ENCODE results near the gene MBOAT1.
"Not testable (repeated sequence)": the region's sequence is repeated elsewhere in the genome, so short reads cannot be mapped to it uniquely, and the experiment has no call there.

The MBOAT1 gene, protein sequence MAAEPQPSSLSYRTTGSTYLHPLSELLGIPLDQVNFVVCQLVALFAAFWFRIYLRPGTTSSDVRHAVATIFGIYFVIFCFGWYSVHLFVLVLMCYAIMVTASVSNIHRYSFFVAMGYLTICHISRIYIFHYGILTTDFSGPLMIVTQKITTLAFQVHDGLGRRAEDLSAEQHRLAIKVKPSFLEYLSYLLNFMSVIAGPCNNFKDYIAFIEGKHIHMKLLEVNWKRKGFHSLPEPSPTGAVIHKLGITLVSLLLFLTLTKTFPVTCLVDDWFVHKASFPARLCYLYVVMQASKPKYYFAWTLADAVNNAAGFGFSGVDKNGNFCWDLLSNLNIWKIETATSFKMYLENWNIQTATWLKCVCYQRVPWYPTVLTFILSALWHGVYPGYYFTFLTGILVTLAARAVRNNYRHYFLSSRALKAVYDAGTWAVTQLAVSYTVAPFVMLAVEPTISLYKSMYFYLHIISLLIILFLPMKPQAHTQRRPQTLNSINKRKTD

GRCh38 chr6:20212392-20213111 is at the start of gene MBOAT1:
Gene MBOAT1, minus strand, starts transcription at chr6:20212469. Its CDS starts 235 bp downstream, at chr6:20212234.
- DNase-seq: peak; percentile 61

- DNase-seq: no peak
These were observed 49.4 kb upstream of the MBOAT1 start for GRCh38 chr6:20261685-20262084.

DNA sequence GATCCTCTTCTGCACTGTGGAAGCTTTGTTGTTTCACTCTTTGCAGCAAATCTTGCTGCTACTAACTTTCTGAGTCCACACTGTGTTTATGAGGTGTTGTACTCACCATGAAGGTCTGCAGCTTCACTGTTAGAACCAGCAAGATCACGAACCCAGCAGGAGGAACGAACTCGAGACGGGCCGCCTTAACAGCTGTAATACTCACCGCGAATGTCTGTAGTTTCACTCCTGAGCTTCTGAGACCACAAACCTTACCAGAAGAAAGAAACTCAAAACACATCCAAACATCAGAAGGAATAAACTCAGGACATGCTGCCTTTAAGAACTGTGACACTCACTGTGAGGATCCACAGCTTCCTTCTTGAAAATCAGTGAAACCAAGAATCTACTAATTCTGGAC is 48.1 kb upstream of the MBOAT1 start:
- DNase-seq: no peak

- no peak for DNase-seq
These were observed 47.2 kb upstream of the MBOAT1 start for GRCh38 chr6:20259316-20260049.

GRCh38 chr6:20255428-20255827 is 43.2 kb upstream of the MBOAT1 start:
- DNase-seq: no peak

DNA sequence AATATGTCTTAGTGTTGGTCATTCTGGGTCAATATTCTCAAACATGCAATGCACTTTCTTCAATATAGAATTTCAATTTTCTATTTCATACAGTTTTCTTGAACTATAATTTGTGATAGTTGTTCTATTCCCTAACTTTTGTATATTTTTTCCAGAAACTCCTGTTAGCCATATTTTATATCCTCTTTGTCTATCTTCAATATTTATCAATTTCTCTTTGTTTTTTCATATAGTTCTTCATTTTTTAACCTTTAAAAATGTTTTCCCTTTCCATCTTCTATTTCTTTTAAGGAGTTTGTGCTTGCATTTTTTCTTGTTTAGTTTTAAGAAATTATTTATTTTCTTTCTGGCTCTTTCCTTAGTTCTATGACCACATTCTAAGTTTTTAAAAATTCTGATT is 42.0 kb upstream of the MBOAT1 start:
- DNase-seq: no peak

GRCh38 chr6:20253021-20253420 is 40.8 kb upstream of the MBOAT1 start:
- DNase-seq: no peak

DNA sequence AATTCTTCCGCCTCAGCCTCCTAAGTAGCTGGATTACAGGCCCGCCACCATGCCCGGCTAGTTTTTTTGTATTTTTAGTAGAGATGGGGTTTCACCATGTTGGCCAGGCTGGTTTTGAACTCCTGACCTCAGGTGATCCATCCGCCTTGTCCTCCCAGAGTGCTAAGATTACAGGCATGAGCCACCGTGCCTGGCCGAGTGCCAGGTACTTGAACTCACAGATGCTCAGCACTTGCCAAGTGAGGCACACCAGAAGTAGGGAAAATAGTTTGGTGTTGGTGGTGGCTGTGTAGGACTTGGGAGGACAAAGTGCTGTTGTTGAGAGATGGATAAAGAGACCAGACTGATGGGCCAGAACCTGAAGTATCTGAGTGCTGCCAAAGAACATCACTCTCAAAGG is 40.0 kb upstream of the MBOAT1 start:
- no peak for DNase-seq

DNA sequence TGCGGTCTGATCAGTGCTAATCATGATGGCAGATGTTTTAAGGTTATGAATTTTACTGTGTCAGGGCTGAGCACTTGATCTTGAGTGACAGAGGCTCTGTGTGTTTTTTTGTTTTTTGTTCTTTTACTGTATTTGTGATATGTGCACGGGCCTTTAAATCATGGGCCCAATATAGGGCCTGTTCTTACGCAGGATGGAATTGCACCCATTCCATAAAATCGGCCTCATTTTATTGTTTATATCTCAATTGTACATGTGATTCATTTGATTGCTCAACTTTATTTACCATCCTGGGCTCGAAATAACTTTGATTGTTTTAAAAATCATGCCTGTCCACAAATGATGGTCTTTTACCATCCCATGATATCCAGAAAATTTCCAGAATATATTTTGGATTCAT is 39.3 kb upstream of the MBOAT1 start:
- no peak for DNase-seq

GRCh38 chr6:20246125-20246524 is 33.9 kb upstream of the MBOAT1 start:
- DNase-seq: no peak

GRCh38 chr6:20244807-20245681 is 32.8 kb upstream of the MBOAT1 start:
- DNase-seq: not testable (repeated sequence)

DNA sequence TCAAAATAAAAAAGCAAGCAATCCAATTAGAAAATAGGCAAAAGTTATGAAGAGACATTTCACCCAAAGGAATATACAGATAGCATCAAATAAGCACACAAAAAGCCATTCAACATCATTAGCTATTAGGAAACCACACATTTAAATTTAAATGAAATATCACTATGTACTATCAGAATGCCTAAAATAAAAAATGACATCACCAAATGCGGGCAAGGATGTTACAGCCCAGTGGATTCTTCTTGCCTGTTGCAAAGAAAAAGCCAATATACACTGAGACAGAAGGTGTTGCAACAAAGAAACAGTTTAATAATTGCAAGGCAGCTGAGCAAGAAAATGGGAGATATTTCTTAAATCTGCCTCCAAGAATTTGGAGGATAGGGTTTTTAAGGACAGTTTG is 31.0 kb upstream of the MBOAT1 start:
- no peak for DNase-seq

GRCh38 chr6:20242397-20242796 is 30.1 kb upstream of the MBOAT1 start:
- DNase-seq: no peak

DNA sequence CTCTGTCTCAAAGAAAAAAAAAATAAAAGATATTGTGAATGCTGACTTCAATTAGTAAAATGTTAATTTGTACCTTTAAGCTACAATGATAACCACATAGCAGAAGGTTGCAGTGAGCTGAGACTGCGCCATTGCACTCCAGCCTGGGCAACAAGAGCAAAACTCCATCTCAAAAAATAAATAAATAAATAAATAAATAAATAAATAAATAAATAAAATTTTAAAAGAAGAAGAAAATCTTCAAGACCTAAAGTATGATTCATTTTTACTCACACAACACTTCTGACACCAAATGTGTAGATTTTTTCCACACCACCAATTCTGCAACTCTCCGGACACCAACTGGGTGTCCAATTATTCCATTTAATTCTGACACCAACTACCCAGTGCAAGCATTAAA is 28.8 kb upstream of the MBOAT1 start:
- no peak for DNase-seq

DNA sequence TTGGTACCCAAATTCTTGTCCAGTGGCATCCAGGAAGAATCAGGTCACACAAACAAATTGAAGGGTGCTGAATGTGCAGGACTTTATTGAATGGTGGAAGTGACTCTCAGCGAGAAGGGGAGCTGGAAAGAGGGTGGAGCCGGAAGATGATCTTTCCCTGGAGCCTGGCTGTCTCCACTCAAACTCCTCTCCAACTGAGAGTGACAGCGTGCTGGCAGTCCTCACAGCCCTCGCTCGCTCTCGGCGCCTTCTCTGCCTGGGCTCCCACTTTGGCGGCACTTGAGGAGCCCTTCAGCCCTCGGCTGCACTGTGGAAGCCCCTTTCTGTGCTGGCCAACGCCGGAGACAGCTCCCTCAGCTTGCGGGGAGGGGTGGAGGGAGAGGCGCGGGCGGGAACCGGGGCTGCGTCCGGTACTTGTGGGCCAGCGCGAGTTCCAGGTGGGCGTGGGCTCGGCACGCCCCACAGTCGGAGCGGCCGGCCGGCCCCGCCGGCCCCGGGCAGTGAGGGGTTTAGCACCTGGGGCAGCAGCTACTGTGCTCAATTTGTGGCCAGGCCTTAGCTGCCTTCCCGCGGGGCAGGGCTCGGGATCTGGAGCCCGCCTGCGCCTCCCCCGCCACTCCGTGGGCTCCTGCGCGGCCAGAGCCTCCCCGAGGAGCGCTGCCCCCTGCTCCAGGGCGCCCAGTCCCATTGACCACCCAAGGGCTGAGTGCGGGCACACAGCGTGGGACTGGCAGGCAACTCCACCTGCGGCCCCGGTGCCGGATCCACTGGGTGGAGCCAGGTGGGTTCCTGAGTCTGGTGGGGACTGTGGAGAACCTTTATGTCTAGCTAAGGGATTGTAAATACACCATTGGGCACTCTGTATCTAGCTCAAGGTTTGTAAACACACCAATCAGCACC is 26.7 kb upstream of the MBOAT1 start:
- no peak for DNase-seq

DNA sequence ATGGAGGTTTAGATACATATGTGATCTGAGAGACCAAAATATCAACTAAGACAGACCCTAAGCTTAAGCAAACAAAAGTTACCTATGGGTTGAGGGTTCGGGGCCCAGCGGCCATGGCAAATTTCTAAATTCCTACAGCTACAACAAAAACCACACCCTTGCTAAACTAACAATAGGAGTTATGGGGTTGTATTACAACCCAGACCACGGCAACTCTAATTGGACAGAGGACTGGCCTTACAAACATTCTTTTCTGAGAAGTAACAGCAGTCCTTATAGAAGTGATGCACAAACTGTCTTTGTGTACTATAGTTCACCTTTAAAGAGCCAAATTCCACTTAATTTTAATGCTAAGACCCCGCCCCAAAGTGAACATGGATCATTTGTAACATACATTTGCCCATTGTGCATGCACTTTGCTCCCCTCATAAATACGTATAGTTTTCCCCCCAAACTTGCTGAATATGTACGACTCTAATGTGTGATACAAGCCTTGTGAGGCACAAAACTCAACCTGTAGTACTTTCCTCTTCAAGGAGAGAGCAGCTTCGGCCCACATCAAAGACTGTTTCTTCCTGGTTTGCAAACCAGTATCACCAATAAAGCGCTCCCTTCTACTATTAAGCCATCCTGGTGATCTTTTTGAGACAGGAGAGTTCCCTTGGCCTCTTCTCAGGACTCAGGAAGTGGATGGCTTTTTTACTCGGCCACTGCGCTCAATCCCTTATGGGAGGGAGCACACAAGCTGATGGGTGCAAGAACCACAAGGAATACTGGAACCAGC is 25.6 kb upstream of the MBOAT1 start:
- no peak for DNase-seq

DNA sequence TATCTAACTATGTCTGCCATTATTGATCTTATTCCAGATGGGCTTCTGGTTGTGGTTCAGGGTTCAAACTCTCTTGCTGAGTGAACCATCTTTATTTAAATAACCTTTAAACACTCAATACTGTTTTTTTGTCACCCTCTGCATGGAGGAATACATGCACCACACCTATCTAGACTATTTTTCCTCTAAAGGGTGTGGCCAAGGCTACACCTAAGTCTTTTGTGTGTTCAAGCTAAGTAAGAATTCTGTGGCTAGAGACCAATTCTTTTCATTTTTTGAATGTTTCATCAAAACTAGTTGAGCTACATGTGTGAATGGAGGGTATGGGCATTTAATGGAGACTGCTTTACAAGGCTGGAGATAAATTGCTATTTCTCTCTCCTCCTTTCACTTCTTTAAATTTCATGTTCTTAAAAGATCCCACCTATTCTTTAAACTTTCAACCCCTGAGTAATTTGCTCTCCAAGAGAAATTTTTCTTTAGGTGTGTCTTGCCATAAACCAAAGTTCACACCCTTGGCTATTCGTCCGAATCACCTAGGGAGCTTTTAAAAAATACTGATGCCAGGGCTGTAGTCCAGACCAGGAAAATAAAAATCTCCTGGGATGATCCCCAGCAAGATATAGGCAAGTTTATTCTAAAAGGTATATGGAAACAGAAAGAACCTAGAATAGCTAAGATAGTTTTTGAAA is 24.8 kb upstream of the MBOAT1 start:
- no peak for DNase-seq

DNA sequence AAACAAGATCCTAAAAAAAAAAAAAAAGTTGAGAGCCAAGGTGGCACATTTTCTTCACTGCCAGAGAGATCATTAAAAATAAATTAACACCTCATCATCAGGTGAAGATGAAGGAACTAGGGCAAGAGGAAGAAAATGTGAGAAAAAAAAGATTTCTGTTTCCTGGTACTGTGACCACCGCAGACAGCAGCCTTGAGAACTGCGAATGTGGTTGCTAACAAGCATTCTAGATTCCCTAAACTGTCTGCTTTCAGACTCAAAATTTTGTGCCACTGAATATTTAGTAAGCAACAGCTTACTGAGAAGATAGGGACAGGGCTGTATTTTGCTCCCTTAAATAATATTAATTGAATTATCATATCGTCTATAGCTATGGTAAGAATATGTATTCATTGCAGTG is 24.1 kb upstream of the MBOAT1 start:
- DNase-seq: no peak

- no peak for DNase-seq
These were observed 22.8 kb upstream of the MBOAT1 start for GRCh38 chr6:20235041-20235440.

DNA sequence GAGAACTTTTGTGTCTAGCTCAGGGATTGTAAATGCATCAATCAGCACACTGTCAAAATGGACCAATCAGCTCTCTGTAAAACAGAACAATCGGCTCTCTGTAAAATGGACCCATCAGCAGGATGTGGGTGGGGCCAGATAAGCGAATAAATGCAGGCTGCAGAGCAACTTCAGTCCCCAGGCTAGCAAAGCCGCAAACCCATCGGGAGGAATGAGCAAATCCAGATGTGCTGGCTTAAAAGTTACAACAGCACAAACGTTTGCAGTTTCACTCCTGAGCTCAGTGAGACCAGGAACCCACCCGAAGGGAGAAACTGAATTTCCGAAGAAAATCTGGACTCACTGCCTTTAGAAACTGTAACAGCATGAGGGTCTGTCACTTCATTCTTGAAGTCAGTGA is 21.9 kb upstream of the MBOAT1 start:
- no peak for DNase-seq
